DMS 273 (cell line): ENCODE measurements around the gene DUSP18.
"Not testable (repeated sequence)": the region's sequence is repeated elsewhere in the genome, so short reads cannot be mapped to it uniquely, and the experiment has no call there.

Experiments
- DNase-seq: peaks from one replicate; lab custom pipeline; 2025; ENCODE audit not compliant: unreplicated experiment; lab: John Stamatoyannopoulos, UW

DUSP18 gene

GRCh38 chr22:30679895-30680690, 12.4 kb upstream of the DUSP18 start:
- DNase-seq = not testable (repeated sequence)

DNA sequence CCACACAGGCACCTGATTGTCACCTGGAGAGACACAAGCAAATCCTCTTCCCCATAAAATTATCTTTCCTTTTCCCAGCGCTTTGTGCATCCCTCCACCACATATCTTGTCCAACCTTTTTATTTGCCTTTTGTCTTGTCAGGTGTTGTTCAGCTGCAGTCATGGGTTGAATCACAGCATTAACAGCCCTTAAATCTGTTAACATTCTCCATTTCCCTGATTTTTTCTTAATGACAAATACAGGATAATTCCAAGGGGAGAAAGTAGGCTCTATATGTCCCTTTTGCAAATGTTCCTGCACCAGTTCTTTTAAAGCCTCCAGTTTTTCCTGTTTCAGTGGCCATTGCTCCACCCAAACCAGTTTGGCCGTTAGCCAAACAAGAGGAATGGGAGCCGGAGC, 8.9 kb upstream of the DUSP18 start:
- DNase-seq = not testable (repeated sequence)

DNA sequence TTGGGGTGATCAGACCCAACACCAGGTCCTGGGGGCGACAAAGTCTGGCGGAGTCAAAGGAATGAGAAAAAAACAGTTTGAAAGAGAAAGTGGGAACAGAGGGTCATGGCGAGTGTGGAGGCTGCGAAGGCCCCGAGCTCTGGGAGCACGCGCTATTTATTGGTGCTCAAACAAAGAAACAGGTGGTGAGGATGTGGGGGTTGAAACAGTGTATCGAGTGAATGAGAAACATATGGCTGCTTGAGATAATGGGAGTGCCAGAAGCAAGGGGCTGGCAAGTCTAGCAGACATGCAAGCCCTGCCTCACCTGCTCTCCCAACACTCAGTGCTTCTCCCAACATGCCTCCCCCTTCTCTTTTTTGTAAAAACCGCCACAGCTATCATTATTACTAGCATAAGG, 7.8 kb upstream of the DUSP18 start:
- DNase-seq = peak; percentile 85

DNA sequence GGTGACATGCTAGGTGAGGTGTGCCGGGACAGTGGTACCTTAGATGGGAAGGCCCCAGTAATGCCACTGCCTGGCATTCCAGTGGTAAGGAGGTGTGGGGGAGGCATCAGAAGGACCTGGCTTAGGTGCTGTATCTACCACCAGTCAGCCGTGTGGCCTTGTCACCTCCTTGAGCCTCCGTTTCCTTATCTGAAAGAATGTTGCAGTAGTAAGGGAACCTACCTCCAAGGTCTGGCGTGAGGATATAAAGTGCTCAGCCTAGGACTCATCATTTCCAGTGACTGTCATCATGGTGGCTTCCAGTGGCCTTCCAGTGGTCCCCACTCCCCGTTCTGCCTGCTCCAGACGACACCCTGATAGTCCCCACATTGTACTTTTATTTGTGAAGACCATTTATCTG, 6.8 kb upstream of the DUSP18 start:
- DNase-seq = no peak

DNA sequence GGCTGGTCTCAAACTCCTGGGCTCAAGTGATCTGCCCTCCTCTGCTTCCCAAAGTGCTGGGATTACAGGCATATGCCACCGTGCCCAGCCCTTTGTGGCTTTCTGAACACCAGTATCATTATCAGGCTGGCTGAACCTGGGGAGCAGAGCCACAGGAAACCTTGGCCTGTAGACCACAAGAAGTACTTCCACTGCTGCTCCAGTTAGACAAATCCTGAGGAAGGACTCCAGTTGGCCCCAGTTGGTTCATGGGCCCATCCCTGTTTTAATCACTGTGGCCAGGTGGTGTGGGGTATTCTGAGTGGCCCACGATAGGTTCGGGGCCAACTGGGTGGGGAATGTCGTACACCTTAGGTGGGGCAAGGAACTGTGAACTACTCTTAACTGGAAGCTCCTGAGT, 5.5 kb upstream of the DUSP18 start:
- no peak for DNase-seq

- no peak for DNase-seq
These were observed 3.4 kb upstream of the DUSP18 start for GRCh38 chr22:30671071-30671470.

- DNase-seq = no peak
These were observed 673 bp upstream of the DUSP18 start for GRCh38 chr22:30668386-30668710.

DNA sequence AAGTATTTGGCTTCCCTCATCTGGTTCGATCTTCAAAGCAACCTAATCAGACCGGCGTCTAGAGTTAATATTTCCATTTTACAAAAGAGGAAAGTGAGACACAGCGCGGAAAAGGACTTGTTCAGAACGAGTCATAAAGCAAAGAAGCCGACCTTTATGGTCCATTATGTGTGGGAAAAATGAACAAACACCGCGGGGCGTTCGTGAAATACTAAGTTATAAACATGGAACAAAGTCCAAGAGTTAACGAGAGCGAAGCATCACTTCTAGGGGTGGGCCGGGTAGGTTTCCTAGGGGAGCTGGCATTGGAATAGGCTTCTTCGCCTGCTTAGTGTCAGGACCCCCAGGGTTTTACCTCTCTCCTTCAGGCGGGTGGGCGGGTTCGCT, 575 bp downstream of the DUSP18 start:
- no peak for DNase-seq

- no peak for DNase-seq
These were observed 1.9 kb downstream of the DUSP18 start for GRCh38 chr22:30665786-30666185.

DNA sequence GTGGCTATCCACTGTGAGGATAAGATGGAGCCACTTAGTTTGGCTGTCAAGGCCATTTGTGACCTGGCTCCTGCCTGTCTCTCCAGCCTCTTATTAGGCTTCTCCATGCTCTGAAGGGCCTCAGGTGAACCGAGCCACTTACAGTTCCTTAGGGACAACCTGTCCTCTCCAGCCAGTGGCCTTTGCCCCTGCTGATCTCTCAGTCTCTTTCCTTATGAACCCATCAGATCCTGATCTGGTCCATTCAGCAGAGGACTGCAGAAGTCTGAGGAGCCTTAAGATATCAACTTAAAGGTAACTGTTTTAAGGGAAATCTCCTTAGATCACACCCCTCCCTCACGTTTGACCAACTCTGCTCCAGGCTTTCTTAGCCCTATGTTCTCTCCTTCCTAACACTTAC, 2.4 kb downstream of the DUSP18 start:
- no peak for DNase-seq

DNA sequence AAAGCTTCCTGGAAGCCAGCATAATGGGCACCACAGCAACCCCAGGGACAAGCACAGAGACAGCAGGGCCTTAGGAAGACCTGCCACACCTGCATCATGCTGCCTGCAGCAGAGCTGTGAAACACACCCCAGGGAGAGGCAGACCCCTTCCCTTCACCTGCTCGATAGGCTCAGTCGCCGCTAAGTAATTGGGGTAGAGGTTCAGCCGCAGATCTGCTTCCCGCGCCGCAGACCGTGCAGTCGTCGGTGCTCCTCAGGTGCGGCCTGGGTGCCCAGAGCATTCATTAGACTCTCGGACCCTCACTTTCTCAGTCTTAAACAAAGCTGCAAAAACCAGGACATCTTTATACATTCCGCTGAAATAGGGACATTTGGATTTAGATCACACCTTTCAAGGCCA, 2.9 kb downstream of the DUSP18 start:
- no peak for DNase-seq

GRCh38 chr22:30662040-30662439, 5.6 kb downstream of the DUSP18 start:
- DNase-seq = no peak

DNA sequence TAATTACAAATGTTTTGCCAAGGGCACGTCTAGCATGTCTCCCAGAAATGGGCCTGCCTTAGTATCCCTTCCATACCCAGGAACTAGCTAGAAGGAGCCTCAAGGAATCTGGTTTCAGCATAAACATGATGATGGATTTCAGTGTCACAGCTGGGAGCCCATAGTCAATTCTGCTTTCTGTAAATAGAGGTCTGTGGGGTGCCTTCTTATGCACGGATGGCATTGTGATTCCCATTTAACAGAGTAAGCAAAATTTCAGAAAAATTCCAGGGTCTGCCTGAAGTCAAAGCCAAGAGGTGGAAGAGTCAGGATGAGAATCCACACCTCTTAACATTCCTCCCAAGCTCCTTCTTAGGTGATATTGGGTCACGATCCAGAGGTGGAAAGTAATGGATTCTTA, 12.1 kb downstream of the DUSP18 start:
- no peak for DNase-seq

GRCh38 chr22:30654361-30654760, 13.3 kb downstream of the DUSP18 start:
- no peak for DNase-seq

- DNase-seq = no peak
These were observed 14.8 kb downstream of the DUSP18 start for GRCh38 chr22:30652852-30653251.

- DNase-seq = no peak
These were observed 17.1 kb downstream of the DUSP18 start for GRCh38 chr22:30650508-30651116.

DNA sequence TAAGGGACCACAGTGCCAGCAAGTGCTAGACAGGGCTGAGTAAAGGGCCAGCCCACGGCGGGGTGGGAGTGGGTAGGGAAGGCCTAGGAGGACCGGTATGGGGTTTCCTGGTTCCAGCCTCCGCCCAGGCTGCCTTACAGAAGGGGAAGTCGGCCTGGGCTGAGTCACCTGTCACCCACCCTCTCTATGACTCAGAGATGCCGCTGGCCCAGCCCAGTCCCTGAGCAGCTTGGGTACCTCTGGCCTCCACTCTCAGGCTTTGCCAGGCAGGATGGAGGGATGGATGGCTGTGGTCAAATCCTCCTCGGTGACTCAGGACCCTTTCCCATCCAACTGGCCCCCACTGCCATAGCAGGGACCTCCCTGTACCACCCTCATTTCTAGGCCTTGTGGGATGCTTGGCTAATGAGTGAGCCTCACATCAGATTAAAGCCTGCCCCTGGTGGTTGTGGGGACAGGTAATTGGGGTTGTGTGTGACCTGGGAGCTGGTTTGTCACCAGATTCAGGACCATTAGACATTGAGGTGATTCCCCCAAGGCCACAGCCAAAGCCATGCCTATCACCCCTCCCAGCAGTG, 18.2 kb downstream of the DUSP18 start:
- no peak for DNase-seq

DNA sequence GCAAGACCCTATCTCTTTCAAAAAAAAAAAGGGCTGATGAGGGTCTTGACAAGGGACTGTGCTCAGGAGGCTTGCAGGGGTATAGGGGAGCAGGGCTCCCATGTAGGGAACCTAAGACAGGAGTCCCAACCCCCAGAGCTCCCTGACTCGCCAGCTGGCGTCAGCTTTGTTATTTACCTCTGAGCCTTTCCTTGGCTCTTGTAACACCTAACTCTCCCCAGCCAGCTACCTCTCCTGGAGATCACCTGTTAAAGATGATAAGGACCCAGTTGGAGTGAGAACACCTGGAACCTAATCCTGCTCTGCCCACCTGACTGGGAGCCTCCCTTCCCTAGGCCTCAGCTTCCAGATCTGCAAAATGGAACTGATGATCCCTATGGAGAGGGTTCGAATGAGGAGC, 18.9 kb downstream of the DUSP18 start:
- no peak for DNase-seq

DNA sequence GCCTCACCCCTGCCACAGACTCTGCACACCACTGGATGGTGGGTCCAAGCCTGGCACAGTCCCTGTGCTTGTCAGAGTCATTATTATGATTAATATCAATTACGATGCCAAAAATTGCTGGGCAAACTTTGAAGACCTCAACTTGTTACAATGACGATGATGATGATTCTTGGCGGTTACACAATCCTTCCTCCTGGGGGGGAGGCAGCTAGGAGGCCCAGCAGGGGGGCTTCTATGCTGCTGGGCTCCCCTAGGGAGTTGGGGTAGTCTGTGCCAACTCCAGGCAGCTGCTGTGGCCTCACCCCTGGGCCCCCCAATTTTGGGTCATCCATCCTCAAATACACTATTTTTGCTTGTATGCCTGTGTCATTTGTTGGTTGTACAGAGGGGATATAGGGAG, 20.1 kb downstream of the DUSP18 start:
- no peak for DNase-seq

- DNase-seq = no peak
These were observed 21.0 kb downstream of the DUSP18 start for GRCh38 chr22:30646518-30647160.

DNA sequence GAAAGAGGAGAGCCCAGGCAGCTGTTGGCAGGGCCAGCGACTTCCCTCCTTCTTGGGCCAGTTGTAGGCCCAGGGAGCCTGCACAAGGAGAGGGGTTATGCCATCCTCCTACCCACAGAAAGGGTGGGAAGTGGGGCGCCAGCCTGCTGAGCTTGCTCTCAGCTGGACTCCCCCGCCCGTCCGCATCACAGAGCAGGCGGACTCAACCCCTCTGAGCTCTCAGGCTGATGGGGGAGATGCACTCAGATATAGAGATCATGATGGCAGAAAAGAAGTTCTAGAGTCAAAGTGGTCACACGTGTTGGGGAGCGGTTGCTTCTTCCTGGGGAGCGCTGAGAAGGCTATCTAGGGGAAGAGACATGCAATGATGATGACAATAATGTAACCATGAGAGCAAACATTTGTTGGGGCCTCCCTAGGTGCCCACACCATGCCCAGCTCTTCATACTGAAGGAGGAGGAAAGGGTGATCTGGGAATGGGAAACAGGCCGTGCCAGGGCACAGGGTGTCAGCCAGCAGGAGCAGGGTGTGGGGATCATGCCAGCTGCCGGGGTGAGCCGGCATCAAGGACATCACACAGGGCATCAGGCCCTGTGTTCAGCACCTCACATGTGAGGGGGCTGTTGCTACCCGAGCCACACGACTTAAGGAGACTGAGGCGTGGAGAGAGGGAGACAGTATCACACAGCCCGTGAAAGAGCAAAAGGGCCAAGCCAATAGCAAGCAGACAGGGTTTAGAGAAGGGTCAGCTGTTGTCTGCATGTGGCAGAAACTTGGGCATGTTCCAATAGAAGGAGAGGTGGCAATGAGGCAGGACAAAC, 24.4 kb downstream of the DUSP18 start:
- DNase-seq = no peak
